Measurements from ENCODE around the gene KCNE2.

DNA sequence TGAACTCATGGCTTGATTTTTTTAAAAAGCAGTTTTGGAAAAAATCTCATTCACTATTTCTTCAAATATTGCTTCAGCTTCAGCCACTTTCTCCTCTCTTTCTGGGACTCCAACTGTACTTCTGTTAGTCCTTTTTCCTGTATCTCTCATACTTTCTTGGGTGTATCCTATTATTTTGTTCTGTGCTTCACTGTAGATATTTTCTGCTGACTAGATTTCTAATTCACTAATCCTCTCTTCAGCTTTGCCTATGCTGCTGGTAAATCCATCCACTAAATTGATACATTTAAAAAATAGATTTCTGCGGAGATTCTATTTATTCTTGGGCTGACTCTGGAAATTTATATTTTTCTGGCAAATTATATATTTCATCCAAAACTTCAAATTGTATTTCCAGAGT, 4.9 kb upstream of the KCNE2 start:
- TF ChIP-seq, protein P1, sequence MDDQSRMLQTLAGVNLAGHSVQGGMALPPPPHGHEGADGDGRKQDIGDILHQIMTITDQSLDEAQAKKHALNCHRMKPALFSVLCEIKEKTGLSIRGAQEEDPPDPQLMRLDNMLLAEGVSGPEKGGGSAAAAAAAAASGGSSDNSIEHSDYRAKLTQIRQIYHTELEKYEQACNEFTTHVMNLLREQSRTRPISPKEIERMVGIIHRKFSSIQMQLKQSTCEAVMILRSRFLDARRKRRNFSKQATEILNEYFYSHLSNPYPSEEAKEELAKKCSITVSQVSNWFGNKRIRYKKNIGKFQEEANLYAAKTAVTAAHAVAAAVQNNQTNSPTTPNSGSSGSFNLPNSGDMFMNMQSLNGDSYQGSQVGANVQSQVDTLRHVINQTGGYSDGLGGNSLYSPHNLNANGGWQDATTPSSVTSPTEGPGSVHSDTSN (CRISPR knock-in tag; IDR thresholded peaks at IDR 0.05): no peak
- no peak for TF ChIP-seq ZNF248 (tag by site-specific recombination; IDR thresholded peaks at IDR 0.05)
- TF ChIP-seq, protein P2, sequence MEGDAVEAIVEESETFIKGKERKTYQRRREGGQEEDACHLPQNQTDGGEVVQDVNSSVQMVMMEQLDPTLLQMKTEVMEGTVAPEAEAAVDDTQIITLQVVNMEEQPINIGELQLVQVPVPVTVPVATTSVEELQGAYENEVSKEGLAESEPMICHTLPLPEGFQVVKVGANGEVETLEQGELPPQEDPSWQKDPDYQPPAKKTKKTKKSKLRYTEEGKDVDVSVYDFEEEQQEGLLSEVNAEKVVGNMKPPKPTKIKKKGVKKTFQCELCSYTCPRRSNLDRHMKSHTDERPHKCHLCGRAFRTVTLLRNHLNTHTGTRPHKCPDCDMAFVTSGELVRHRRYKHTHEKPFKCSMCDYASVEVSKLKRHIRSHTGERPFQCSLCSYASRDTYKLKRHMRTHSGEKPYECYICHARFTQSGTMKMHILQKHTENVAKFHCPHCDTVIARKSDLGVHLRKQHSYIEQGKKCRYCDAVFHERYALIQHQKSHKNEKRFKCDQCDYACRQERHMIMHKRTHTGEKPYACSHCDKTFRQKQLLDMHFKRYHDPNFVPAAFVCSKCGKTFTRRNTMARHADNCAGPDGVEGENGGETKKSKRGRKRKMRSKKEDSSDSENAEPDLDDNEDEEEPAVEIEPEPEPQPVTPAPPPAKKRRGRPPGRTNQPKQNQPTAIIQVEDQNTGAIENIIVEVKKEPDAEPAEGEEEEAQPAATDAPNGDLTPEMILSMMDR (tag by site-specific recombination; IDR thresholded peaks at IDR 0.05): no peak
- no peak for TF ChIP-seq ZNF37A (tag by site-specific recombination; IDR thresholded peaks at IDR 0.05)
- no peak for TF ChIP-seq ZNF514 (tag by site-specific recombination; IDR thresholded peaks at IDR 0.05)
- TF ChIP-seq, protein P3, sequence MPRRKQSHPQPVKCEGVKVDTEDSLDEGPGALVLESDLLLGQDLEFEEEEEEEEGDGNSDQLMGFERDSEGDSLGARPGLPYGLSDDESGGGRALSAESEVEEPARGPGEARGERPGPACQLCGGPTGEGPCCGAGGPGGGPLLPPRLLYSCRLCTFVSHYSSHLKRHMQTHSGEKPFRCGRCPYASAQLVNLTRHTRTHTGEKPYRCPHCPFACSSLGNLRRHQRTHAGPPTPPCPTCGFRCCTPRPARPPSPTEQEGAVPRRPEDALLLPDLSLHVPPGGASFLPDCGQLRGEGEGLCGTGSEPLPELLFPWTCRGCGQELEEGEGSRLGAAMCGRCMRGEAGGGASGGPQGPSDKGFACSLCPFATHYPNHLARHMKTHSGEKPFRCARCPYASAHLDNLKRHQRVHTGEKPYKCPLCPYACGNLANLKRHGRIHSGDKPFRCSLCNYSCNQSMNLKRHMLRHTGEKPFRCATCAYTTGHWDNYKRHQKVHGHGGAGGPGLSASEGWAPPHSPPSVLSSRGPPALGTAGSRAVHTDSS (tag by site-specific recombination; IDR thresholded peaks at IDR 0.05): no peak
- TF ChIP-seq, protein P4, sequence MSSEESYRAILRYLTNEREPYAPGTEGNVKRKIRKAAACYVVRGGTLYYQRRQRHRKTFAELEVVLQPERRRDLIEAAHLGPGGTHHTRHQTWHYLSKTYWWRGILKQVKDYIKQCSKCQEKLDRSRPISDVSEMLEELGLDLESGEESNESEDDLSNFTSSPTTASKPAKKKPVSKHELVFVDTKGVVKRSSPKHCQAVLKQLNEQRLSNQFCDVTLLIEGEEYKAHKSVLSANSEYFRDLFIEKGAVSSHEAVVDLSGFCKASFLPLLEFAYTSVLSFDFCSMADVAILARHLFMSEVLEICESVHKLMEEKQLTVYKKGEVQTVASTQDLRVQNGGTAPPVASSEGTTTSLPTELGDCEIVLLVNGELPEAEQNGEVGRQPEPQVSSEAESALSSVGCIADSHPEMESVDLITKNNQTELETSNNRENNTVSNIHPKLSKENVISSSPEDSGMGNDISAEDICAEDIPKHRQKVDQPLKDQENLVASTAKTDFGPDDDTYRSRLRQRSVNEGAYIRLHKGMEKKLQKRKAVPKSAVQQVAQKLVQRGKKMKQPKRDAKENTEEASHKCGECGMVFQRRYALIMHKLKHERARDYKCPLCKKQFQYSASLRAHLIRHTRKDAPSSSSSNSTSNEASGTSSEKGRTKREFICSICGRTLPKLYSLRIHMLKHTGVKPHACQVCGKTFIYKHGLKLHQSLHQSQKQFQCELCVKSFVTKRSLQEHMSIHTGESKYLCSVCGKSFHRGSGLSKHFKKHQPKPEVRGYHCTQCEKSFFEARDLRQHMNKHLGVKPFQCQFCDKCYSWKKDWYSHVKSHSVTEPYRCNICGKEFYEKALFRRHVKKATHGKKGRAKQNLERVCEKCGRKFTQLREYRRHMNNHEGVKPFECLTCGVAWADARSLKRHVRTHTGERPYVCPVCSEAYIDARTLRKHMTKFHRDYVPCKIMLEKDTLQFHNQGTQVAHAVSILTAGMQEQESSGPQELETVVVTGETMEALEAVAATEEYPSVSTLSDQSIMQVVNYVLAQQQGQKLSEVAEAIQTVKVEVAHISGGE (tag by site-specific recombination; conservative IDR thresholded peaks at IDR 0.05; ENCODE audit: low read depth): no peak
- no peak for TF ChIP-seq ZNF324 (tag by site-specific recombination; IDR thresholded peaks at IDR 0.05)
- TF ChIP-seq ZNF555 (tag by site-specific recombination; conservative IDR thresholded peaks at IDR 0.05): no peak
- TF ChIP-seq, protein P5, sequence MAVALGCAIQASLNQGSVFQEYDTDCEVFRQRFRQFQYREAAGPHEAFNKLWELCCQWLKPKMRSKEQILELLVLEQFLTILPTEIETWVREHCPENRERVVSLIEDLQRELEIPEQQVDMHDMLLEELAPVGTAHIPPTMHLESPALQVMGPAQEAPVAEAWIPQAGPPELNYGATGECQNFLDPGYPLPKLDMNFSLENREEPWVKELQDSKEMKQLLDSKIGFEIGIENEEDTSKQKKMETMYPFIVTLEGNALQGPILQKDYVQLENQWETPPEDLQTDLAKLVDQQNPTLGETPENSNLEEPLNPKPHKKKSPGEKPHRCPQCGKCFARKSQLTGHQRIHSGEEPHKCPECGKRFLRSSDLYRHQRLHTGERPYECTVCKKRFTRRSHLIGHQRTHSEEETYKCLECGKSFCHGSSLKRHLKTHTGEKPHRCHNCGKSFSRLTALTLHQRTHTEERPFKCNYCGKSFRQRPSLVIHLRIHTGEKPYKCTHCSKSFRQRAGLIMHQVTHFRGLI (tag by site-specific recombination; IDR thresholded peaks at IDR 0.05): no peak

All from HEK293 (cell line).